MM.1S (cell line): ENCODE measurements around the gene PIGH.

Source experiments
- DNase-seq: peaks from one replicate; pipeline ENCODE4 v3.0.0-alpha.2; 2015
- H2AFZ ChIP-seq: fragments of 300-600 bp; sonication (generic); 2 replicates; pipeline ENCODE4 v1.6.0; 2016; ENCODE audit warnings: antibody characterized with exemption, low read length
- H3F3A ChIP-seq: fragments of 300-600 bp; sonication (generic); 2 replicates; pipeline ENCODE4 v1.6.1; 2016; ENCODE audit warnings: mild to moderate bottlenecking, antibody characterized with exemption, low read length, moderate library complexity, mixed read lengths; ENCODE audit not compliant: insufficient read depth
- H3K27ac ChIP-seq: fragments of 300-600 bp; sonication (generic); 2 replicates; pipeline ENCODE4 v1.5.1; 2016; ENCODE audit warnings: mild to moderate bottlenecking, low read length
- H3K27me3 ChIP-seq: fragments of 300-600 bp; sonication (generic); replicated peaks from 2 replicates; pipeline ENCODE4 v1.6.0; 2016; ENCODE audit warnings: low read length; ENCODE audit not compliant: insufficient read depth
- H3K36me3 ChIP-seq: fragments of 300-600 bp; sonication (generic); replicated peaks from 2 replicates; pipeline ENCODE4 v1.6.1; 2016; ENCODE audit warnings: mild to moderate bottlenecking, low read length, mixed read lengths; ENCODE audit not compliant: insufficient read depth
- H3K4me1 ChIP-seq: fragments of 300-600 bp; sonication (generic); 2 replicates; pipeline ENCODE4 v1.6.1; 2016; ENCODE audit warnings: low read length, mixed read lengths
- H3K4me2 ChIP-seq: fragments of 300-600 bp; sonication (generic); 2 replicates; pipeline ENCODE4 v1.6.0; 2016; ENCODE audit warnings: low read depth, low read length
- H3K4me3 ChIP-seq: fragments of 300-600 bp; sonication (generic); 2 replicates; pipeline ENCODE4 v1.5.1; 2016; ENCODE audit warnings: low read length, mixed read lengths
- H3K79me2 ChIP-seq: fragments of 300-600 bp; sonication (generic); 2 replicates; pipeline ENCODE4 v1.6.1; 2016; ENCODE audit warnings: mixed run types, low read length, mixed read lengths
- H3K9ac ChIP-seq: fragments of 300-600 bp; sonication (generic); 2 replicates; pipeline ENCODE4 v1.6.1; 2016; ENCODE audit warnings: low read length, mixed read lengths
- H3K9me2 ChIP-seq: fragments of 300-600 bp; sonication (generic); replicated peaks from 2 replicates; pipeline ENCODE4 v1.6.1; 2016; ENCODE audit warnings: mild to moderate bottlenecking, low read length, mixed read lengths; ENCODE audit not compliant: insufficient read depth
- H3K9me3 ChIP-seq: fragments of 300-600 bp; sonication (generic); replicated peaks from 2 replicates; pipeline ENCODE4 v1.6.1; 2016; ENCODE audit warnings: mild to moderate bottlenecking, low read length, mixed read lengths; ENCODE audit not compliant: insufficient read depth
- H4K20me1 ChIP-seq: fragments of 300-600 bp; sonication (generic); 2 replicates; pipeline ENCODE4 v1.6.1; 2016; ENCODE audit warnings: mild to moderate bottlenecking, low read length, moderate library complexity, mixed read lengths; ENCODE audit not compliant: insufficient read depth
- CTCF ChIP-seq: fragments of 300-600 bp; sonication (generic); IDR thresholded peaks from 2 replicates; pipeline ENCODE4 v1.5.1; 2016; ENCODE audit warnings: antibody characterized with exemption, low read length, mixed read lengths
- EZH2 ChIP-seq: fragments of 300-600 bp; sonication (generic); optimal IDR thresholded peaks from 2 replicates; pipeline ENCODE3; 2017; ENCODE audit warnings: low read depth, mild to moderate bottlenecking, antibody characterized with exemption, low read length, mixed read lengths
- EZH2phosphoT487 ChIP-seq: fragments of 300-600 bp; sonication (generic); IDR thresholded peaks from 2 replicates; pipeline ENCODE4 v1.6.1; 2018; ENCODE audit warnings: antibody characterized with exemption, low read length

PIGH gene

GRCh38 chr14:67569651-67570290 lies 30.3 kb downstream of the PIGH start:
- Histone ChIP-seq H3K36me3 (no peaks in the 10 kb centered on the region), H3K4me3 (no peak overlapping the region), H3K9ac (no peak overlapping the region), H3K4me1 (no peaks in the 10 kb centered on the region), H3K27ac (no peak overlapping the region), H2AFZ (no peak overlapping the region), H3F3A (no peaks in the 10 kb centered on the region), H3K4me2 (no peak overlapping the region), H4K20me1 (no peaks in the 10 kb centered on the region), H3K79me2 (no peaks in the 10 kb centered on the region), H3K27me3 (no peaks in the 10 kb centered on the region), H3K9me2 (no peaks in the 10 kb centered on the region), H3K9me3 (no peaks in the 10 kb centered on the region)
- TF ChIP-seq CTCF (no peak), EZH2 (no peak), EZH2phosphoT487 (no peak)
- no peak for DNase-seq

GRCh38 chr14:67569011-67569650 lies 30.9 kb downstream of the PIGH start:
- Histone ChIP-seq H3K9me2 (no peaks in the 10 kb centered on the region), H2AFZ (no peak overlapping the region), H3K79me2 (no peaks in the 10 kb centered on the region), H4K20me1 (no peaks in the 10 kb centered on the region), H3K4me2 (no peak overlapping the region), H3F3A (no peaks in the 10 kb centered on the region), H3K27me3 (no peaks in the 10 kb centered on the region), H3K36me3 (no peaks in the 10 kb centered on the region), H3K9ac (no peak overlapping the region), H3K9me3 (no peaks in the 10 kb centered on the region), H3K27ac (no peak overlapping the region), H3K4me3 (no peak overlapping the region), H3K4me1 (no peaks in the 10 kb centered on the region)
- no peak for TF ChIP-seq EZH2
- no peak for TF ChIP-seq EZH2phosphoT487
- no peak for TF ChIP-seq CTCF
- DNase-seq = no peak

GRCh38 chr14:67567654-67568053 lies 32.4 kb downstream of the PIGH start:
- Histone ChIP-seq H3K4me2 (no peak overlapping the region), H2AFZ (no peak overlapping the region), H3K4me1 (no peaks in the 10 kb centered on the region), H3K9ac (no peak overlapping the region), H3K36me3 (no peaks in the 10 kb centered on the region), H3K9me3 (no peaks in the 10 kb centered on the region), H3K9me2 (no peaks in the 10 kb centered on the region), H3K79me2 (no peaks in the 10 kb centered on the region), H3F3A (no peaks in the 10 kb centered on the region), H3K27me3 (no peaks in the 10 kb centered on the region), H4K20me1 (no peaks in the 10 kb centered on the region), H3K27ac (no peak overlapping the region), H3K4me3 (no peak overlapping the region)
- TF ChIP-seq EZH2 (no peak), EZH2phosphoT487 (no peak), CTCF (no peak)
- DNase-seq = no peak
